ENCODE data around the gene OR10G8.

OR10G8 gene

GRCh38 chr11:124077266-124077665 is 50.7 kb downstream of the OR10G8 start:
- Histone ChIP-seq H3K79me2 (no peaks in the 10 kb centered on the region), H3K27me3 (ENCODE audit: control insufficient read depth, insufficient read depth, low read length) (no peaks in the 10 kb centered on the region), H3K4me1 (no peaks in the 10 kb centered on the region), H3K36me3 (ENCODE audit: control insufficient read depth, insufficient read depth, low read length) (no peaks in the 10 kb centered on the region), H2AFZ (no peak overlapping the region), H3K4me2 (ENCODE audit: low read length) (no peak overlapping the region), H3K9ac (no peak overlapping the region), H3K27ac (no peak overlapping the region), H3K4me3 (ENCODE audit: low read depth, low read length) (no peak overlapping the region), H3K9me3 (ENCODE audit: control insufficient read depth, low read length) (no peaks in the 10 kb centered on the region)
- TF ChIP-seq, protein P1, sequence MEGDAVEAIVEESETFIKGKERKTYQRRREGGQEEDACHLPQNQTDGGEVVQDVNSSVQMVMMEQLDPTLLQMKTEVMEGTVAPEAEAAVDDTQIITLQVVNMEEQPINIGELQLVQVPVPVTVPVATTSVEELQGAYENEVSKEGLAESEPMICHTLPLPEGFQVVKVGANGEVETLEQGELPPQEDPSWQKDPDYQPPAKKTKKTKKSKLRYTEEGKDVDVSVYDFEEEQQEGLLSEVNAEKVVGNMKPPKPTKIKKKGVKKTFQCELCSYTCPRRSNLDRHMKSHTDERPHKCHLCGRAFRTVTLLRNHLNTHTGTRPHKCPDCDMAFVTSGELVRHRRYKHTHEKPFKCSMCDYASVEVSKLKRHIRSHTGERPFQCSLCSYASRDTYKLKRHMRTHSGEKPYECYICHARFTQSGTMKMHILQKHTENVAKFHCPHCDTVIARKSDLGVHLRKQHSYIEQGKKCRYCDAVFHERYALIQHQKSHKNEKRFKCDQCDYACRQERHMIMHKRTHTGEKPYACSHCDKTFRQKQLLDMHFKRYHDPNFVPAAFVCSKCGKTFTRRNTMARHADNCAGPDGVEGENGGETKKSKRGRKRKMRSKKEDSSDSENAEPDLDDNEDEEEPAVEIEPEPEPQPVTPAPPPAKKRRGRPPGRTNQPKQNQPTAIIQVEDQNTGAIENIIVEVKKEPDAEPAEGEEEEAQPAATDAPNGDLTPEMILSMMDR (IDR thresholded peaks at IDR 0.05): no peak

- Histone ChIP-seq H3K4me1 (no peaks in the 10 kb centered on the region), H3K9ac (no peak overlapping the region), H3K4me2 (ENCODE audit: low read length) (no peak overlapping the region), H3K9me3 (ENCODE audit: control insufficient read depth, low read length) (no peaks in the 10 kb centered on the region), H3K36me3 (ENCODE audit: control insufficient read depth, insufficient read depth, low read length) (no peaks in the 10 kb centered on the region), H2AFZ (no peak overlapping the region), H3K27ac (no peak overlapping the region), H3K27me3 (ENCODE audit: control insufficient read depth, insufficient read depth, low read length) (no peaks in the 10 kb centered on the region), H3K4me3 (ENCODE audit: low read depth, low read length) (no peak overlapping the region), H3K79me2 (no peaks in the 10 kb centered on the region)
- TF ChIP-seq, protein P1 (IDR thresholded peaks at IDR 0.05): no peak
Observed at GRCh38 chr11:124078591-124078990, 52.0 kb downstream of the OR10G8 start.

DNA sequence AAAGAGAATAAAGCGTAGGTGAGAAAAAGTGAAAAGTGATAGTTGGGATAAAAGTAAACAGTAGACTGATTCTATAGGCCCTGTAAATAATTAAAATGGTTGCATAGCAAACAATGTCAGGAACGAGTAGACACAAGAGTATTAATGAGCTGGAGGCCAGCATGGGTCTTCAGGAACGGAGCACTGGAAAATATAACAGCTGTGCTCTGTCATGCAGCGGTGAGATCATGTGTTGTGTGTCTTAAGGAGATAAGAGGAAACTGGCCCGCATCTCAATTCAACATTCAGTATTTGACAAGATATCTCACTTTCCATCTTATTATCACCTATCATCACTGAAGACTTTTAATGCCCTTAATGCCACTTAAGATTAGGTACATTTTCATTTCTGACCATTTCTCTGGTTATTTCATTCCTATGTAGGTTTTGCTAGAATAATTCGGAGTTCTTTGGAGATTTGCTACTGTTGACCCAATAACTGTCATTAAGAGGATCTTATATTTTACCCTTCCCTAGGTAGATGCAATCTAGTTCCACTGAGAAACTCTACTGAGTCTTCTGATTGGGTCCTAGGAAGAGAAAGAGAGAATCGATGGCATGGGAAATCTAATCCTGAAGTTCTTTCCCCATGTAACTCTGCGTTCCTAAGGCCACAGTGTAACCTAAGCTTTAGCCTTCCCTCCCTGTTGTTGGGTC is 53.2 kb downstream of the OR10G8 start:
- TF ChIP-seq, protein P1 (IDR thresholded peaks at IDR 0.05): no peak
- Histone ChIP-seq H3K27me3 (ENCODE audit: control insufficient read depth, insufficient read depth, low read length) (no peaks in the 10 kb centered on the region), H3K79me2 (no peaks in the 10 kb centered on the region), H3K36me3 (ENCODE audit: control insufficient read depth, insufficient read depth, low read length) (no peaks in the 10 kb centered on the region), H3K9me3 (ENCODE audit: control insufficient read depth, low read length) (no peaks in the 10 kb centered on the region), H3K27ac (no peak overlapping the region), H3K4me2 (ENCODE audit: low read length) (no peak overlapping the region), H3K4me3 (ENCODE audit: low read depth, low read length) (no peak overlapping the region), H3K4me1 (no peaks in the 10 kb centered on the region), H3K9ac (no peak overlapping the region), H2AFZ (no peak overlapping the region)

All from parathyroid adenoma (tissue), 2 donors.